Globus pallidus (tissue), 1 donor: Measurements from ENCODE around the gene ALOXE3.
"Not testable (repeated sequence)": the region's sequence is repeated elsewhere in the genome, so short reads cannot be mapped to it uniquely, and the experiment has no call there.

Source experiments
- DNase-seq: peaks from one replicate; pipeline ENCODE4 v3.0.0-alpha.2; 2015; ENCODE audit warnings: low spot score

ALOXE3 gene

GRCh38 chr17:8091033-8091687 lies 27.2 kb downstream of the ALOXE3 start:
- DNase-seq: no peak

GRCh38 chr17:8089728-8090127 lies 28.6 kb downstream of the ALOXE3 start:
- no peak for DNase-seq

GRCh38 chr17:8087952-8088230 lies 30.4 kb downstream of the ALOXE3 start:
- no peak for DNase-seq

- DNase-seq: no peak
Measured at GRCh38 chr17:8087075-8087951, 31.0 kb downstream of the ALOXE3 start, which contains the start of gene ALOX12B. Gene ALOX12B, minus strand, starts transcription at chr17:8087716. Its CDS starts 274 bp downstream, at chr17:8087442.

- no peak for DNase-seq
Measured at GRCh38 chr17:8084250-8084649, 34.1 kb downstream of the ALOXE3 start.

- DNase-seq: no peak
Measured at GRCh38 chr17:8082292-8082691, 36.0 kb downstream of the ALOXE3 start.

GRCh38 chr17:8081876-8082275 lies 36.4 kb downstream of the ALOXE3 start:
- no peak for DNase-seq

- no peak for DNase-seq
Measured at GRCh38 chr17:8080799-8081219, 37.5 kb downstream of the ALOXE3 start.

- no peak for DNase-seq
Measured at GRCh38 chr17:8080208-8080798, 38.0 kb downstream of the ALOXE3 start.

- DNase-seq: peak; percentile 48
Measured at GRCh38 chr17:8079291-8080207, 38.8 kb downstream of the ALOXE3 start.

- not testable (repeated sequence) for DNase-seq
Measured at GRCh38 chr17:8077939-8078338, 40.4 kb downstream of the ALOXE3 start.

GRCh38 chr17:8076502-8077266 lies 41.6 kb downstream of the ALOXE3 start:
- no peak for DNase-seq

- no peak for DNase-seq
Measured at GRCh38 chr17:8075574-8076342, 42.6 kb downstream of the ALOXE3 start.

GRCh38 chr17:8075081-8075480 lies 43.2 kb downstream of the ALOXE3 start:
- no peak for DNase-seq

GRCh38 chr17:8074554-8074953 lies 43.8 kb downstream of the ALOXE3 start:
- no peak for DNase-seq

GRCh38 chr17:8073627-8074484 lies 44.5 kb downstream of the ALOXE3 start:
- DNase-seq: peak; percentile 35

- DNase-seq: no peak
Measured at GRCh38 chr17:8072729-8073461, 45.4 kb downstream of the ALOXE3 start.

GRCh38 chr17:8072341-8072728 lies 46.0 kb downstream of the ALOXE3 start:
- no peak for DNase-seq

GRCh38 chr17:8071496-8071895 lies 46.8 kb downstream of the ALOXE3 start:
- DNase-seq: no peak
